Fibroblast of mammary gland (primary cell): ENCODE results near the gene RYR1.

Experiments
- DNase-seq: peaks from one replicate; pipeline ENCODE4 v3.0.0-alpha.2; 2010; ENCODE audit warnings: low read depth
- H3K4me3 ChIP-seq: 2 replicates; pipeline ENCODE4 v1.5.1; 2011; ENCODE audit warnings: low read depth, mild to moderate bottlenecking, low read length, moderate library complexity; ENCODE audit not compliant: control insufficient read depth
- TF ChIP-seq, protein P1 (sequence below): conservative IDR thresholded peaks from 2 replicates; pipeline ENCODE4 v1.5.1; 2011; ENCODE audit warnings: low read depth, low read length, inconsistent platforms; ENCODE audit not compliant: control insufficient read depth, insufficient read depth

RYR1 gene

DNA sequence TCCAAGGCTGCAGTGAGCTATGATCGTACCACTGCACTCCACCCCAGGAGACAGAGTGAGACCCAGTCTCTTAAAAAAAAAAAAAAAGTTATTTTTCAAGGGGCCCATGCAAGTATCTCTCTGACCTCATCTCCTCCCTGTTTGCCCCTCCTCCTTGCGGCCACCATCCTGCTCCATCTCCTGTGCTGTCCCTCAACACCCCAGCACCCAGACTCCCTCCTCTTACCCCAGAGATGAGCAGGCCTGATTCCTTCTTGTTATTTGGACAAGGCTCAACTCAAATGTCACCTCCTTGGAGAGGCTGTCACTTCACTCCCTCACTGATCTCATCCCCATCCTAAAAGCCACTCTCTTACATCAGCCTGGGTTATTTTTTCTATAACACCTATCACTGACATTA lies 4.4 kb downstream of the RYR1 start:
- TF ChIP-seq, protein P1, sequence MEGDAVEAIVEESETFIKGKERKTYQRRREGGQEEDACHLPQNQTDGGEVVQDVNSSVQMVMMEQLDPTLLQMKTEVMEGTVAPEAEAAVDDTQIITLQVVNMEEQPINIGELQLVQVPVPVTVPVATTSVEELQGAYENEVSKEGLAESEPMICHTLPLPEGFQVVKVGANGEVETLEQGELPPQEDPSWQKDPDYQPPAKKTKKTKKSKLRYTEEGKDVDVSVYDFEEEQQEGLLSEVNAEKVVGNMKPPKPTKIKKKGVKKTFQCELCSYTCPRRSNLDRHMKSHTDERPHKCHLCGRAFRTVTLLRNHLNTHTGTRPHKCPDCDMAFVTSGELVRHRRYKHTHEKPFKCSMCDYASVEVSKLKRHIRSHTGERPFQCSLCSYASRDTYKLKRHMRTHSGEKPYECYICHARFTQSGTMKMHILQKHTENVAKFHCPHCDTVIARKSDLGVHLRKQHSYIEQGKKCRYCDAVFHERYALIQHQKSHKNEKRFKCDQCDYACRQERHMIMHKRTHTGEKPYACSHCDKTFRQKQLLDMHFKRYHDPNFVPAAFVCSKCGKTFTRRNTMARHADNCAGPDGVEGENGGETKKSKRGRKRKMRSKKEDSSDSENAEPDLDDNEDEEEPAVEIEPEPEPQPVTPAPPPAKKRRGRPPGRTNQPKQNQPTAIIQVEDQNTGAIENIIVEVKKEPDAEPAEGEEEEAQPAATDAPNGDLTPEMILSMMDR = no peak
- DNase-seq = no peak
- no peak overlapping the region for H3K4me3 ChIP-seq

DNA sequence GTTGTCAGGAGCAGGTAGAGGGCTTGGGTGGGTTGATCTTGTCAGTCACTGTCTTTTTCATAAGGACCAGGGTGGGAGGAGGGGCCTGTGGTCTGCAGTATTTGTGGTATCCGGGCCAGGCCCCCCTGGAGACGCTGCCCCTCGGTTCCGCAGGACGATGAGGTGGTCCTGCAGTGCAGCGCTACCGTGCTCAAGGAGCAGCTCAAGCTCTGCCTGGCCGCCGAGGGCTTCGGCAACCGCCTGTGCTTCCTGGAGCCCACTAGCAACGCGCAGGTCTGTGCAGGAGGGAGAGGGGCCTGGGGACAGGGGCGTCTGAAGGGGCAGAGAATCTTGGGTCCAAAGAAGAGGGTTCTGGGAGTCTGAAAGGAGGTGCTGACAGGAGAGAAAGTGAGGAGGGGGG lies 7.1 kb downstream of the RYR1 start:
- H3K4me3 ChIP-seq = no peak overlapping the region
- DNase-seq = no peak
- TF ChIP-seq, protein P1 = no peak

DNA sequence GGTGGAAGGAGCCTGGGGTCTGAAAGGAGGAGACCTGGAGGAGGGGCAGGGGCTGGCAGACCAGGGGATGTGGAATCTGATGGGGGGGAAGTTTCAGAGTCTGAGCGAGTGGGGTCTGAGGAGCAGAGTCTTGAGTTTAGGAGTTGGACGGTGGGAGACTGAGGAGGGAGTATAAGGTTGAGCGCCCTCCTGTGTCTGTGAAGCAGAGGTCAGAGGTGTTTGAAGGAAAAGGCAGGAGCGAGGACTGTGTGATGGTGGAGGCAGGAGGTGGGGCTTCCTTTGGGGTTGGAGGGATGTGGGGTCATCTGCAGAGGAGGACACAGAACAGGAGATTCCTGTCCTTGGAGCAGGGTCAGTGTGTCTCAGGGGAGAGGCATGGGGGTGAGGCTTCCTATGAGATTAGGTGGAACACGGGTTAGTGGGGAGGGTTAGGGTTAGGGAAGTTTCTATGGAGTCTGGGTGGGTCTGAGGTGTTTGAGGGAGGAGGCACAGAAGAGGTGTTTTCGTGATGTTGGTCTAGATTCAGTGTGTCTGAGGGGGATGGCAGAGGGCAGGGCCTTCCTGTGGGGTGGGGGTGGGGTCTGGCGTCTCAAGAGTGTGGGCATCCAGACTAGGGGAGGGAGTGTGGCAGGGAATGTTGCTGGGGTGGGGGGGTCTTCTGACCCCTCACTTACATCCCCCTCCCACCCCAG lies 8.3 kb downstream of the RYR1 start:
- TF ChIP-seq, protein P1 = peak; percentile 2
- no peak overlapping the region for H3K4me3 ChIP-seq
- no peak for DNase-seq

DNA sequence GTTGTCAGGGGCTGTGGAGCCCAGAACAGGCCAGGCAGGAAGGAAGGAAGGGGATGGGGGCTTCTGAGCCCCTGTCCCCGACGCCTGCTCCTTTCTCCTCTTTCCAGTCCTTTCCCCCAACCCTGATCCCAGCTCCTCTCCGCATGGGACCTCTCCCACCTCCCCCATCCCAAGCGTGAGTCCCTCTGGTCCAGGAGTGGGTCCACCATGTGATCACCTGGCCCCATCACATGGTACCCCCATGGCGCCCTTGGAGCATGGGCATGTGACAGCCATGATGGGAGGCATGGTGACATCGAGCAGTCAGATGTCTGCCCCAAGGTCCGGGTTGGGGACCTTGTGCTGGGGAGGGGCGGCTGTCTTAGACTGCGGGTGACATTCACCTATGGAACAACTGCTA lies 9.2 kb downstream of the RYR1 start:
- H3K4me3 ChIP-seq = no peak overlapping the region
- DNase-seq = no peak
- TF ChIP-seq, protein P1 = no peak

DNA sequence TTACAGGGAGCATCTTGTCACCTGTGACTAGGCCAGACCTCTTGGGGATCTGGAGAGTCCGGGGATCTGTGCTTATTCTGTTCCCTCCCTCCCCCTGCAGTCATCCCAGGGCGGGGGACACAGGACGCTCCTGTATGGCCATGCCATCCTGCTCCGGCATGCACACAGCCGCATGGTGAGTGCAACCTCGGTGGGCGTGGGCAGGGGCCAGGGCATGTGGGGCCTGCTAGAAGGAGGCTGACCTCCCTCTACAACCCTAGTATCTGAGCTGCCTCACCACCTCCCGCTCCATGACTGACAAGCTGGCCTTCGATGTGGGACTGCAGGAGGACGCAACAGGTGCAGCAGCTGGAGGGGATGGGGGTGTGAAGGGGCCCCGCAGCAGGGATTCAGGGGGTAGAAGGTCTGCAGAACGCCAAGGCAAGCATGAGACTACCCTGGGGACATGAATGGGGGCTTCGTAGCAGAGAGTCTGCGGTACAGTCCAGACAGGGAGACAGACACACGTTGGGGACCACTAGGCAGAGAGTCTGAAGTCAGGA lies 10.0 kb downstream of the RYR1 start:
- H3K4me3 ChIP-seq = no peak overlapping the region
- TF ChIP-seq, protein P1 = no peak
- DNase-seq = no peak

DNA sequence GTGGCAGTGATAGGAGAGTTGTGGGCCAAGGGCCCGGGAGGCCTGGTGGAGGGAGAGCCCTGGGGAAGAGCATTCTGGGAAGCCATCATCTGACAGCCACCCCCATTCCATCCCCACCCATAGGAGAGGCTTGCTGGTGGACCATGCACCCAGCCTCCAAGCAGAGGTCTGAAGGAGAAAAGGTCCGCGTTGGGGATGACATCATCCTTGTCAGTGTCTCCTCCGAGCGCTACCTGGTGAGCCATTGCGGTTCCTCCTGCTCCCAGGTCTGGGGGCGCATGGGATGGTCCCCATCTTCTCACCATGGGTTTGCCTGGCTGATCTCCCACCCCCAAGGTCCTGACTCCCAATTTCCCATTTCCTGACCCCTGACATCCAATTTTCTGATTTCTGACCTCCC lies 10.5 kb downstream of the RYR1 start:
- no peak for DNase-seq
- TF ChIP-seq, protein P1 = no peak
- H3K4me3 ChIP-seq = no peak overlapping the region
